KG1 (cell line): ENCODE measurements around the gene RNU6-9.

Experiments
- DNase-seq: peaks from one replicate; lab custom pipeline; 2025; lab: John Stamatoyannopoulos, UW

The RNU6-9 gene

GRCh38 chr19:899336-900042 lies 6.2 kb downstream of the RNU6-9 start:
- no peak for DNase-seq

- no peak for DNase-seq
Observed at GRCh38 chr19:900043-900301, 6.7 kb downstream of the RNU6-9 start.

- no peak for DNase-seq
Observed at GRCh38 chr19:900302-901111, 7.2 kb downstream of the RNU6-9 start.

GRCh38 chr19:901216-902092 lies 8.2 kb downstream of the RNU6-9 start:
- no peak for DNase-seq

GRCh38 chr19:902093-902370 lies 8.7 kb downstream of the RNU6-9 start:
- DNase-seq: no peak

- DNase-seq: no peak
Observed at GRCh38 chr19:902446-903226, 9.4 kb downstream of the RNU6-9 start.

GRCh38 chr19:903266-903797 lies 10.0 kb downstream of the RNU6-9 start:
- no peak for DNase-seq

GRCh38 chr19:904545-904944 lies 11.3 kb downstream of the RNU6-9 start:
- DNase-seq: no peak

GRCh38 chr19:906480-906879 lies 13.2 kb downstream of the RNU6-9 start:
- DNase-seq: no peak

GRCh38 chr19:907183-907853 lies 14.0 kb downstream of the RNU6-9 start:
- DNase-seq: no peak

- DNase-seq: no peak
Observed at GRCh38 chr19:911197-912033, 18.1 kb downstream of the RNU6-9 start.

- no peak for DNase-seq
Observed at GRCh38 chr19:912181-913079, 19.1 kb downstream of the RNU6-9 start.

- peak; percentile 2 for DNase-seq
Observed at GRCh38 chr19:913080-913748, 19.9 kb downstream of the RNU6-9 start, which contains the start of gene R3HDM4. TSS of gene R3HDM4 (minus strand) at chr19:913219. CDS start at chr19:913157, 62 bp downstream.

- DNase-seq: no peak
Observed at GRCh38 chr19:916645-917322, 23.5 kb downstream of the RNU6-9 start.

GRCh38 chr19:917323-918151 lies 24.3 kb downstream of the RNU6-9 start, which contains the start of gene KISS1R:
TSS of gene KISS1R (plus strand) at chr19:917333. CDS start at chr19:917503, 170 bp downstream.
- DNase-seq: peak; percentile 7

GRCh38 chr19:918152-918437 lies 24.8 kb downstream of the RNU6-9 start:
- no peak for DNase-seq

- DNase-seq: no peak
Observed at GRCh38 chr19:918481-919198, 25.4 kb downstream of the RNU6-9 start.
